SH-SY5Y (cell line): ENCODE results near the gene HOXD12.

ENCODE experiments used
- GATA2 ChIP-seq: IDR thresholded peaks from 2 replicates; pipeline ENCODE4 v1.6.1; 2011; ENCODE audit warnings: mild to moderate bottlenecking, low read depth, low read length
- GATA3 ChIP-seq: IDR thresholded peaks from 2 replicates; pipeline ENCODE4 v1.6.1; 2011; ENCODE audit warnings: low read depth, mild to moderate bottlenecking, low read length, moderate library complexity

The HOXD12 gene

DNA sequence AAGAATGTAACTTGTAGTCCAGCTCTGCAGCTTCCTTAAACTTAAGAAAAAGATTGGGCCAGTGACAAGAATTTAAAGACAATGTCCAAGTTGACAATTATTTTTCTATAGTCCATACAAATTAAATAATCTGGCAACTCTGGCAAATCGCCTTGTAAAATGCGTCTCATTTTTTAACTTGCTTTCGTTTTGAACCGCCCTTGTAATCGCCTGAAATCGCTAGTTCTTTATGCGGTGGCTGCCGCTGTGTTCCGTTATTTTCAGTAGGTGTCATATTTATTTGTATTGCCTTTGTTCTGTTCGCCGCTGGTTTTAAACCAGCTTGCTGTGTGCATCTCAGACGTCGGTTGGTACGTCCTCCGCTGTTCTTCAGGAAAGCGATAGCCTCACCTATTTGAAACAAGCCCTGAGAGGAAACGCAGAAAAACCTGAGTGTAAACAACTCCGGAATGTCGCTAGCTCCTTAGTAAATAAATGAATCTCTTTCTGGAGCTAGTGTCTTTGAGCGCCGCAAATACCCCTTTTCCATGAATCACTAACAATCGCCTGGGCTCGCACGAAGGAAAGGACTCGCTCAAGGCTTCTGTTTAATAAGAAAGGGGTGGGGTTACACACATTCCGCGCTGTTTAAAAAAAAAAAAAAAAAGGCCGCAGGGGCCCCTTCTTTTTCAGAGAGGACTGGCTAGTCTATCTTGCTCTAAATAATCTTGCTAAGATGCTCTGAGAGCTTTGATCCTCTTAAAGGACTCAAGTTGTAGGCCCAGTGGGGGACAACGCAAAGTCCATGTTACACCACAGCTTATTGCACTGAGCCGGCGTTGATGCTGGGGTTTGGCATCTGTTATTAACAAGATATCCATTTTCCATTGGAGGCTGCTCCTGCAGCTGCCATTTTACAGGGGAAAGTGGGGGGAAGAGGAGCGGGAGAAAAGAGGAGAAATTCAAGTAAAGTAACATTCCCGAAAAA lies 32.9 kb downstream of the HOXD12 start:
- no peak for TF ChIP-seq GATA2
- TF ChIP-seq GATA3: no peak

- TF ChIP-seq GATA2: no peak
- TF ChIP-seq GATA3: no peak
These were observed 33.8 kb downstream of the HOXD12 start for GRCh38 chr2:176133389-176133788.

GRCh38 chr2:176134035-176134434 lies 34.4 kb downstream of the HOXD12 start:
- TF ChIP-seq GATA2: no peak

- TF ChIP-seq GATA3 (no peak), GATA2 (no peak)
These were observed 35.4 kb downstream of the HOXD12 start for GRCh38 chr2:176135035-176135440.

DNA sequence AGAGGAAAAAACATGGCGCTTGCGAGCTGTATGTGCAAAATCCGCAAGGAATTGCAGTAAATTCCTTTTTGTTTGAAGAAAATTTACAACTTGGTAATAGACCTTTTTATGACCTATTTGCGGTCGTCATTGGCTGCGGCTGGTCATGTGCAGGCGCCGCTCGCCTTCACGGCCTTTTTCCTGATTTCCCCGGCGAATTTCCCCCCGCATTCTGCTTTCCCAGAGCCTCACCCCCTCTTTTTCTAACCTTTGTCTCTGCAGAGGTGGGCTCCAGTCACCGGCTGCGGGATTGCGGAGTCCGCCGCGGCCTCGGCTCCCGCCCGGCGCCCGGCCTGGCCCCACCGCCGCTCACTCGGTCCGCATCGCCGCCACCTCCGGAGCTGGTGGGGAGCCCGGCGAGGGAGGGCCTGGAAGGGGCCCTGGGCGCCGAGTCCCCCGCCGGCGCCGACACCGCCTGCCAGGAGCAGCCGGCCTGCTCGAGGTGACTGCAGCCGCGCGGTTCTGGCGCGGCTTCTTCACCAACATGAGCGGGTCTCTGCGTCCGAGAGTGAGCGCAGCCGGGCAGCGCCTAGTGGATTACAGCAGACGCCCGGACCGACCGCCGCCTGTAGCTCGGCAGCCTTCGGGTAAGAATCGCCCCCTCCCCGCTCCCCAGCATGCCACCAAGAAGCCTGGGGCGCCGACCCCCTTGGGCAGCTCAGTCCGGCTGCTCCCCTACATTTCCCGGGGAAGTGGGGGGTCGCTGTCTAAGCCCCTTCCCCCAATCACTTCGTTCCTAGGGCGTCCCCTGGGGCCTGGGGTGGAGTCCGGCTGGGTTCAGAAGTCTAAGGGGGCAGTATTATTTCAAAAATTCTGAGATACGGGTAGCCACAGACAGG lies 37.0 kb downstream of the HOXD12 start:
- TF ChIP-seq GATA3: no peak
- no peak for TF ChIP-seq GATA2

DNA sequence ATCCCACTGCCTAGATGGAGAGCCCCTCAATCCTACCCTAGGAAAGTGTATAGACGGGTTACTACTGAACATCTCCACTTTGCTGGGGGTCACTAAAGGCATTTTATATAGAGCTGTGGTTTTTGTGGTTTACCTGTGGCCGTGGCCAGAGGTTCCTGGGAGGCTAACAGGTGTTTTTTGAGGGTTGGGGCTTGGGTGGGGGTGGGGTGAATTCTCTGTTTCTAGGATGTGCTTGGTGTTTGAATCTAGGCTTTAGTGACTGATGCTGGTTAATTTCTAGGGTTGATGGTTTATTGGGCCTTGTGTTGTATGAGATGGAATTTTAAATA lies 37.6 kb downstream of the HOXD12 start:
- TF ChIP-seq GATA3 (no peak), GATA2 (no peak)

- TF ChIP-seq GATA2 (no peak), GATA3 (no peak)
These were observed 38.3 kb downstream of the HOXD12 start for GRCh38 chr2:176137906-176138305.

- TF ChIP-seq GATA2 (no peak), GATA3 (no peak)
These were observed 38.9 kb downstream of the HOXD12 start for GRCh38 chr2:176138526-176138922.

GRCh38 chr2:176138923-176139660 lies 39.5 kb downstream of the HOXD12 start:
- TF ChIP-seq GATA2 (peak; percentile 47), GATA3 (no peak)

- TF ChIP-seq GATA2: no peak
- no peak for TF ChIP-seq GATA3
These were observed 40.3 kb downstream of the HOXD12 start for GRCh38 chr2:176139661-176140512.

DNA sequence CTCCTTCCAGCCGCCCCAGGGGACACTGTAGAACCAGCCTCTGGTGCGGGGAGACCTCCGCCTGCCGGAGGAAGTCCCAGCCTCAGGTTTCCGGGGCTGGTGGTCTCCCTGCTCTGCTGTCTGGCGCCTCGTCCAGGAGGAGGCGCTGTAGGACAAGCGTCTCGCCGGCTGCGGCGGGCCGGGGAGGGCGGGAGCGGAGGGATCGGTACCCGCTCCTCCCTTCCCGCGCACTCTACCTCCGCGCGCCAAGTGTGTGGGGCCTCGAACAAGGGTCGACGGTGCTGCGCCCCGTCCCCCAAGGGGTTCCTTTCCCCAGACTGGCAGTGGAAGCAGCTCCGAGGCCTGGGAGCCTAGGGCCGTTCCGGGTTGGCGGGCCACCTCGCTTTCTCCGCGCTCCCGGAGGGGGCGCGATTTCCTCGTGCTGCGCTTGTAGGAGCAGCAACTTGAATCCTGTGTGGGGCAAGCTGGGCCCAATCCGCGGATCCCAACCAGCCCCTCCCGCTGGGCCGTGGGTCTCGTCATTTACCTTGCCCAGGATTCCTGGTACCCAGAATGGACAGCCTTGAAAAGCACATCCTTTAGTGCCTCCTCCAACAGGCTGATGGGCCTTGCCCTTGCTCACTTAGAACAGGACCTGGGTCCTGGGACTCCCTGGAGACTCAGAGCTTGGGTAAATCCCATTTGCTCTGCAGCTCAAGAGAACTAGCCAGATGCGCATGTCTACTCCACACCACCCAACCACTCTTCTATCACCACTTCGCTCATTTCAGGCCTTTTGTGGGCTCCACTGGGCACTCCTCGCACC lies 41.1 kb downstream of the HOXD12 start:
- TF ChIP-seq GATA3: no peak
- TF ChIP-seq GATA2: no peak

DNA sequence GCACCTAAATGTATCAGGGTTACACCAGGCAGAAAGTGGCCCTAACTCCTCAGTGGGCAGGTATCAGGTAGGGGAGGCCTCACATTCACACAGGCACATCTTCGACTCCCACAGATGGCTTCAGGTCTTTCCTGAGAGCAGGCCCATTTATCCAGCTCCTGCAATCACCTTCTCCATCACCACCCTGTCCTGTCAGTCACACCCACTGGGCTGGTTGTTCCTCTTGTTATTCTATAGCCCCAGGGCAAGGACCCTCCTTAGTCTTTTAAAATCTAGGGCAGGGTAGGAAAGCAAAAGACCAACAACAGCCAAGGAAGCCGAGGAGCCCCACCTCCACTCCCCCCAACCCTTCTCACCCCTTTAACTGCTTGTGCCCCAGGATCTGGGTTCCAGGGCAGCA lies 42.7 kb downstream of the HOXD12 start:
- TF ChIP-seq GATA3: no peak
